OCI-LY1 (cell line): ENCODE data around the gene ASIP.

Source experiments
- H2AFZ ChIP-seq: fragments of 200-600 bp; sonication (generic), shearing (Covaris generic); 2 replicates; pipeline ENCODE4 v1.6.0; 2014; ENCODE audit warnings: antibody characterized with exemption, mild to moderate bottlenecking, low read length
- H3F3A ChIP-seq: fragments of 200-600 bp; sonication (generic), shearing (Covaris generic); 2 replicates; pipeline ENCODE4 v1.6.0; 2014; ENCODE audit warnings: mild to moderate bottlenecking, antibody characterized with exemption, low read length, moderate library complexity; ENCODE audit not compliant: insufficient read depth
- H3K27ac ChIP-seq: fragments of 200-600 bp; sonication (generic); 2 replicates; pipeline ENCODE4 v1.5.1; 2014; ENCODE audit warnings: low read length, mixed run types, mild to moderate bottlenecking, low read depth; ENCODE audit not compliant: poor library complexity, severe bottlenecking
- H3K27me3 ChIP-seq: fragments of 200-600 bp; sonication (generic); 2 replicates; pipeline ENCODE4 v1.6.0; 2014; ENCODE audit warnings: antibody characterized with exemption, mild to moderate bottlenecking, low read length, moderate library complexity; ENCODE audit not compliant: insufficient read depth
- H3K36me3 ChIP-seq: fragments of 200-600 bp; sonication (generic); 2 replicates; pipeline ENCODE4 v1.6.1; 2014; ENCODE audit warnings: mild to moderate bottlenecking, antibody characterized with exemption, low read length, moderate library complexity, mixed read lengths; ENCODE audit not compliant: insufficient read depth
- H3K4me1 ChIP-seq: fragments of 200-600 bp; sonication (generic); 2 replicates; pipeline ENCODE4 v1.5.1; 2014; ENCODE audit warnings: mild to moderate bottlenecking, low read length, moderate library complexity; ENCODE audit not compliant: insufficient read depth, severe bottlenecking
- H3K4me2 ChIP-seq: fragments of 200-600 bp; sonication (generic), shearing (Covaris generic); 2 replicates; pipeline ENCODE4 v1.6.1; 2014; ENCODE audit warnings: low read length
- H3K4me3 ChIP-seq: fragments of 200-600 bp; sonication (generic); 2 replicates; pipeline ENCODE4 v1.5.1; 2014; ENCODE audit warnings: low read length, low read depth, mild to moderate bottlenecking, mixed read lengths; ENCODE audit not compliant: poor library complexity, severe bottlenecking
- H3K79me2 ChIP-seq: fragments of 200-600 bp; shearing (Covaris generic); 2 replicates; pipeline ENCODE4 v1.6.1; 2016; ENCODE audit warnings: mixed run types, low read length, mixed read lengths; ENCODE audit not compliant: insufficient read depth
- H3K9ac ChIP-seq: fragments of 200-600 bp; sonication (generic), shearing (Covaris generic); 2 replicates; pipeline ENCODE4 v1.6.1; 2014; ENCODE audit warnings: mild to moderate bottlenecking, low read length, mixed read lengths
- H3K9me2 ChIP-seq: fragments of 200-600 bp; sonication (generic), shearing (Covaris generic); 2 replicates; pipeline ENCODE4 v1.6.1; 2014; ENCODE audit warnings: low read depth, mild to moderate bottlenecking, low read length, mixed read lengths
- H3K9me3 ChIP-seq: fragments of 200-600 bp; shearing (Covaris generic); 2 replicates; pipeline ENCODE4 v1.6.1; 2014; ENCODE audit warnings: low read length, mixed read lengths
- H4K20me1 ChIP-seq: fragments of 200-600 bp; sonication (generic), shearing (Covaris generic); 2 replicates; pipeline ENCODE4 v1.6.0; 2016; ENCODE audit warnings: mild to moderate bottlenecking, low read length; ENCODE audit not compliant: insufficient read depth
- CTCF ChIP-seq: fragments of 200-600 bp; sonication (generic), shearing (Covaris generic); IDR thresholded peaks from 2 replicates; pipeline ENCODE4 v1.5.1; 2017; ENCODE audit warnings: mild to moderate bottlenecking, antibody characterized with exemption, low read length, moderate library complexity, mixed read lengths
- EZH2 ChIP-seq: fragments of 200-600 bp; sonication (generic), shearing (Covaris generic); IDR thresholded peaks from 2 replicates; pipeline ENCODE4 v1.8.0; 2017; ENCODE audit warnings: borderline replicate concordance, mixed run types, mild to moderate bottlenecking, antibody characterized with exemption, low read length, moderate library complexity, mixed read lengths

Gene ASIP

GRCh38 chr20:34269996-34270627 is 28.9 kb downstream of the ASIP start:
- Histone ChIP-seq H4K20me1 (no peaks in the 10 kb centered on the region), H3K4me2 (no peak overlapping the region), H3K4me1 (peaks cover 11% of the 10 kb centered on the region), H3K9ac (no peak overlapping the region), H3K27me3 (no peaks in the 10 kb centered on the region), H3K27ac (no peak overlapping the region), H3K9me2 (no peaks in the 10 kb centered on the region), H3K36me3 (peaks cover 27% of the 10 kb centered on the region; the same call in 1 of the 2 replicates), H3F3A (no peaks in the 10 kb centered on the region), H2AFZ (no peak overlapping the region), H3K9me3 (no peaks in the 10 kb centered on the region), H3K4me3 (no peak overlapping the region), H3K79me2 (no peaks in the 10 kb centered on the region)
- TF ChIP-seq CTCF: no peak
- no peak for TF ChIP-seq EZH2

GRCh38 chr20:34271956-34272355 is 30.7 kb downstream of the ASIP start:
- Histone ChIP-seq H3K9me2 (no peaks in the 10 kb centered on the region), H2AFZ (no peak overlapping the region), H3K27me3 (no peaks in the 10 kb centered on the region), H3K4me2 (no peak overlapping the region), H3K4me3 (no peak overlapping the region), H3K9ac (no peak overlapping the region), H3K27ac (no peak overlapping the region), H3K36me3 (peaks cover 42% of the 10 kb centered on the region), H3K9me3 (no peaks in the 10 kb centered on the region), H3F3A (no peaks in the 10 kb centered on the region), H3K79me2 (no peaks in the 10 kb centered on the region), H3K4me1 (peaks cover 11% of the 10 kb centered on the region), H4K20me1 (no peaks in the 10 kb centered on the region)
- TF ChIP-seq CTCF: no peak
- no peak for TF ChIP-seq EZH2

- Histone ChIP-seq H3K4me1 (no peaks in the 10 kb centered on the region), H3K79me2 (no peaks in the 10 kb centered on the region), H3K4me3 (no peak overlapping the region), H3K9ac (no peak overlapping the region), H3F3A (no peaks in the 10 kb centered on the region), H3K27ac (no peak overlapping the region), H3K36me3 (peaks cover 65% of the 10 kb centered on the region), H2AFZ (no peak overlapping the region), H4K20me1 (no peaks in the 10 kb centered on the region), H3K27me3 (no peaks in the 10 kb centered on the region), H3K9me3 (no peaks in the 10 kb centered on the region), H3K4me2 (no peak overlapping the region), H3K9me2 (no peaks in the 10 kb centered on the region)
- TF ChIP-seq CTCF: no peak
- no peak for TF ChIP-seq EZH2
Measured at GRCh38 chr20:34274694-34275093, 33.5 kb downstream of the ASIP start.
